ENCODE data around the gene TMEM123.

DNA sequence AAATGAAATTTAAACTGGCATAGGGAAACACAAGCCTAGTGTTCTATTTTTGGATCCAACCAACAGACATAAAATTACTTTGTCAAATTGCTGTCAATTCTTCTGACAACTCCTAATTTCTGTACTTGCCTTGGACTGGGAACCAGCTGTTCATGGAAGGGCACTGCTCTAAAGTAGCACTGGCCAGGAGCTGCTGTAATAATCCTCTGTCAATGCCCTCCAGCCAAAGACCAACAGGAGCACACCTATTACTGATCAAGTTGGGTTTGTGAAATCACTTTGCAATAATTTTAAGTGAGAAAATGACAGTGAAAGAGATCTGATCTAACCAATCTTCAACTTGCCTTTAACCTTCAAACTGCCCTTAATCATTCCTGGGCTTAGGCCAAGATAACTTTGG is 18.9 kb upstream of the TMEM123 start:
- TF ChIP-seq, protein P1, sequence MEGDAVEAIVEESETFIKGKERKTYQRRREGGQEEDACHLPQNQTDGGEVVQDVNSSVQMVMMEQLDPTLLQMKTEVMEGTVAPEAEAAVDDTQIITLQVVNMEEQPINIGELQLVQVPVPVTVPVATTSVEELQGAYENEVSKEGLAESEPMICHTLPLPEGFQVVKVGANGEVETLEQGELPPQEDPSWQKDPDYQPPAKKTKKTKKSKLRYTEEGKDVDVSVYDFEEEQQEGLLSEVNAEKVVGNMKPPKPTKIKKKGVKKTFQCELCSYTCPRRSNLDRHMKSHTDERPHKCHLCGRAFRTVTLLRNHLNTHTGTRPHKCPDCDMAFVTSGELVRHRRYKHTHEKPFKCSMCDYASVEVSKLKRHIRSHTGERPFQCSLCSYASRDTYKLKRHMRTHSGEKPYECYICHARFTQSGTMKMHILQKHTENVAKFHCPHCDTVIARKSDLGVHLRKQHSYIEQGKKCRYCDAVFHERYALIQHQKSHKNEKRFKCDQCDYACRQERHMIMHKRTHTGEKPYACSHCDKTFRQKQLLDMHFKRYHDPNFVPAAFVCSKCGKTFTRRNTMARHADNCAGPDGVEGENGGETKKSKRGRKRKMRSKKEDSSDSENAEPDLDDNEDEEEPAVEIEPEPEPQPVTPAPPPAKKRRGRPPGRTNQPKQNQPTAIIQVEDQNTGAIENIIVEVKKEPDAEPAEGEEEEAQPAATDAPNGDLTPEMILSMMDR (IDR thresholded peaks at IDR 0.05; ENCODE audit: control extremely low read depth in 1 of 3, insufficient read depth in 1 of 3, low read depth in 1 of 3, low read length in 3 of 3), result no peak
- no peak for TF ChIP-seq TAF7 (optimal IDR thresholded peaks at IDR 0.05; ENCODE audit: borderline replicate concordance, low read depth, low read length)
- no peak for TF ChIP-seq POLR2A (IDR thresholded peaks at IDR 0.05; ENCODE audit: control extremely low read depth in 1 of 2, low read depth in 2 of 2, low read length in 2 of 2)
- TF ChIP-seq MAFK (IDR thresholded peaks at IDR 0.05; ENCODE audit: low read depth, low read length), result no peak
- TF ChIP-seq, protein P2, sequence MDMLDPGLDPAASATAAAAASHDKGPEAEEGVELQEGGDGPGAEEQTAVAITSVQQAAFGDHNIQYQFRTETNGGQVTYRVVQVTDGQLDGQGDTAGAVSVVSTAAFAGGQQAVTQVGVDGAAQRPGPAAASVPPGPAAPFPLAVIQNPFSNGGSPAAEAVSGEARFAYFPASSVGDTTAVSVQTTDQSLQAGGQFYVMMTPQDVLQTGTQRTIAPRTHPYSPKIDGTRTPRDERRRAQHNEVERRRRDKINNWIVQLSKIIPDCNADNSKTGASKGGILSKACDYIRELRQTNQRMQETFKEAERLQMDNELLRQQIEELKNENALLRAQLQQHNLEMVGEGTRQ (IDR thresholded peaks at IDR 0.05; ENCODE audit: low read length), result no peak
- no peak for TF ChIP-seq CREB1 (IDR thresholded peaks at IDR 0.05)
- TF ChIP-seq YY1 (IDR thresholded peaks at IDR 0.05; ENCODE audit: low read depth, low read length), result no peak
- no peak for TF ChIP-seq JUN (IDR thresholded peaks at IDR 0.05; ENCODE audit: low read depth, low read length)
- TF ChIP-seq TEAD4 (IDR thresholded peaks at IDR 0.05; ENCODE audit: low read depth, low read length), result no peak
- no peak for TF ChIP-seq RFX5 (IDR thresholded peaks at IDR 0.05; ENCODE audit: borderline replicate concordance, low read depth, low read length)
- no peak for TF ChIP-seq SRF (IDR thresholded peaks at IDR 0.05; ENCODE audit: low read depth, low read length)
- no peak for TF ChIP-seq SAP30 (IDR thresholded peaks at IDR 0.05; ENCODE audit: insufficient read depth, insufficient replicate concordance, low read length)
